H1 (cell line): ENCODE data around the gene CDK5RAP2. TPM values are rescaled to one million over a fixed set of nuclear protein-coding genes. Genes with fewer than 3 reads are reported as not detected.

Experiments
- ATF3 ChIP-seq: IDR thresholded peaks from 2 replicates; pipeline ENCODE4 v1.6.1; 2011; ENCODE audit warnings: low read depth, mild to moderate bottlenecking, low read length; ENCODE audit not compliant: insufficient read depth
- polyA plus RNA-seq, 7 experiments: library from polyadenylated mRNA; depleted of rRNA in 3 of 7; stranded (reverse) in 5 of 7; unstranded in 2 of 7; fragments of >200 nt in 5 of 7; fragments of 200-250 nt in 2 of 7; gene quantifications; 1 replicate in 5 of 7; 2 replicates in 1 of 7; 4 replicates in 1 of 7; pipeline versions ENCODE4 v1.2.1 to v1.2.3, GENCODE V29; 2011 to 2013; ENCODE audit warnings: missing spikeins in 2 of 7, mixed read lengths in 2 of 7
- total RNA-seq: library from RNA; stranded (reverse); fragmentation: NEBNext Ultra II Directional; extraction: Animal tissue kit (Norgen Biotek cat#: 25700); gene quantifications from 2 replicates; pipeline ENCODE4 v1.2.1, GENCODE V29; 2021

Gene CDK5RAP2
- total and polyA plus RNA-seq, 2 of the 8 experiments (the other 6 are each of a cell fraction or from before 2014, with no cell fraction given): 19.8 to 49.4 TPM

- no peak for TF ChIP-seq ATF3
- TF ChIP-seq, all 59 proteins: peak for 0
These were observed 196.4 kb downstream of the CDK5RAP2 start (continued) for GRCh38 chr9:120383611-120383998.
